MCF 10A (cell line): Measurements from ENCODE around the gene PTPRK. TPM values are rescaled to one million over a fixed set of nuclear protein-coding genes. Genes with fewer than 3 reads are reported as not detected.

Experiments used
- BruUV-seq: library from RNA; stranded (reverse); fragments of 400-500 nt; replicated peaks from 2 replicates; lab custom pipeline; 2021; lab: Mats Ljungman, UMichigan
- CTCF ChIA-PET: fragments of 300-600 bp; sonication (Branson Sonifier 250); formaldehyde crosslinking; extraction: SDS; loops from one replicate; lab custom pipeline; 2021; ENCODE audit warnings: antibody characterized with exemption, inconsistent platforms; lab: Yijun Ruan, JAX
- POLR2A ChIA-PET: fragments of 300-600, 350-650 bp; sonication (Branson Sonifier 250); formaldehyde crosslinking; extraction: SDS; loops from one replicate; lab custom pipeline; 2020; ENCODE audit warnings: antibody characterized with exemption, inconsistent platforms; lab: Yijun Ruan, JAX
- DNase-seq: peaks from one replicate; pipeline ENCODE4 v3.0.0-alpha.2; 2018; ENCODE audit not compliant: unreplicated experiment
- H3K27ac Mint-ChIP-seq: one replicate; pipeline ENCODE4 v1.8.0; 2022; ENCODE audit warnings: mild to moderate bottlenecking, low read depth, mixed read lengths; ENCODE audit not compliant: unreplicated experiment
- H3K27me3 Mint-ChIP-seq: one replicate; pipeline ENCODE4 v1.8.0; 2022; ENCODE audit warnings: mixed read lengths; ENCODE audit not compliant: insufficient read depth, unreplicated experiment
- H3K36me3 Mint-ChIP-seq: one replicate; pipeline ENCODE4 v1.8.0; 2022; ENCODE audit warnings: mild to moderate bottlenecking, moderate library complexity, mixed read lengths; ENCODE audit not compliant: insufficient read depth, unreplicated experiment
- H3K4me1 Mint-ChIP-seq: one replicate; pipeline ENCODE4 v1.8.0; 2022; ENCODE audit warnings: mixed read lengths; ENCODE audit not compliant: insufficient read depth, unreplicated experiment
- H3K4me3 Mint-ChIP-seq: one replicate; pipeline ENCODE4 v1.8.0; 2022; ENCODE audit warnings: mild to moderate bottlenecking, moderate library complexity, mixed read lengths; ENCODE audit not compliant: unreplicated experiment
- H3K9me3 Mint-ChIP-seq: one replicate; pipeline ENCODE4 v1.8.0; 2022; ENCODE audit warnings: mixed read lengths; ENCODE audit not compliant: unreplicated experiment
- intact Hi-C: fragments of 100-400 bp; cut with micrococcal nuclease; formaldehyde crosslinking; loops from 2 replicates; pipeline ENCODE4 v1.14.1; 2022
- total RNA-seq: library from RNA; stranded (reverse); gene quantifications from 2 replicates; pipeline ENCODE4 v1.2.3, GENCODE V29; 2022
- TF ChIP-seq, protein P1 (sequence below): fragments of 200-600 bp; IDR thresholded peaks from one replicate; pipeline ENCODE4 v1.8.0; 2022; ENCODE audit warnings: antibody characterized with exemption, mild to moderate bottlenecking; ENCODE audit not compliant: unreplicated experiment

Gene PTPRK
- total RNA-seq, 1 experiment from 2014 or later, result 50.2 TPM

DNA sequence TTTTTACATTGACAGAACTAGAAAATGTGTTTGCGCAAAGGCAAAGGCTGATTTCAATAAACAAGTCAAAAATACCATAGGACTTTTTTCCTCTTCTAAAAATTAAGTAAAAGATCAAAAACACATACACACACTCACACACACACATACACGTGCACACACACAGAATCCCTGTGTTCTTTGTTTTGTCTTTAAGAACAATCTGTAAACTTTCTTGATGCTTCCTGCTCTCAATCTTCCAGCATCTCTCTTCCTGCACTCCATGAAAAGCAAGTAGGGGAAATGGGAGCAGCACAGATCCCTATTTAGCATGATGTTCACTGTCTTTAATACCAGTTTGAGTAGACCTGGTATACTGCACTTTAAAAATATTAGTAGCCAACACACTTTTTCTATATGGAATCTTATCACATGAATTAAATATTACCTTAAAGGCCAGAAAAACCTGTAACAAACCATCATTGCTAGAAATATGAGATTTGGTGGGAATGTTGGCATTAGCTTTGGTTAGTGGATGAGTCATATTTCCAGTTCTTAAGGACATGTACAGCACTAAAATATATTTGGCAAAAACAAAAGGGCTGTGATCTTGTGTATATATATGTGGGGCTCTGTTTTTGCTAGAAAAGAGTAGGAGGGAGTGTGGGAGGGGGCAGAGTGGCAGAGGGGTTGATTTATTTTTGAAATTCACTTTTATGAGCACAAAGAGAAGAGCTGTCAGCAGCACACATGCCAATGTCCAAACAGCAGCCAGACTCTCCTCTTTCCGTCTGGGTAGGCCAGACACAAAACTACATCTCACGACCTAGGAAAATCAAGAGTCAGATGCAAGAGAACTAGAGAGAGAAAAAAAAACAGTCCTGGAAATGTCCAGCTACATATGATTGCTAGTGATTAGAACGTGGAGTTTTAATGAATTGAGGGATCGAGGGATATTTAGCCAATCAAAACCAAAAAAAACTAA is 4.6 kb downstream of the PTPRK start:
- ChIA-PET CTCF (interaction anchor here (0.6 to 1.8 kb wide), 19 partner anchors 10 to 1019 kb away, joined by 3 to 6 read pairs (median 3); no protein-coding TSS in a partner anchor), POLR2A (interaction anchor here (0.6 to 6.5 kb wide), 11 partner anchors 7 to 455 kb away, joined by 3 to 90 read pairs (median 3); no protein-coding TSS in a partner anchor)
- peaks cover 48% of the 10 kb centered on the region for H3K4me1 Mint-ChIP-seq
- no TSS peak for BruUV-seq
- H3K27ac Mint-ChIP-seq, result peak overlapping the region; percentile 81
- H3K36me3 Mint-ChIP-seq, result no peaks in the 10 kb centered on the region
- no peaks in the 10 kb centered on the region for H3K9me3 Mint-ChIP-seq
- intact Hi-C loops, result loop anchor here (5.0 to 10.0 kb wide), 2 partner anchors 164 to 381 kb away; no protein-coding TSS in a partner anchor
- TF ChIP-seq, protein P1, sequence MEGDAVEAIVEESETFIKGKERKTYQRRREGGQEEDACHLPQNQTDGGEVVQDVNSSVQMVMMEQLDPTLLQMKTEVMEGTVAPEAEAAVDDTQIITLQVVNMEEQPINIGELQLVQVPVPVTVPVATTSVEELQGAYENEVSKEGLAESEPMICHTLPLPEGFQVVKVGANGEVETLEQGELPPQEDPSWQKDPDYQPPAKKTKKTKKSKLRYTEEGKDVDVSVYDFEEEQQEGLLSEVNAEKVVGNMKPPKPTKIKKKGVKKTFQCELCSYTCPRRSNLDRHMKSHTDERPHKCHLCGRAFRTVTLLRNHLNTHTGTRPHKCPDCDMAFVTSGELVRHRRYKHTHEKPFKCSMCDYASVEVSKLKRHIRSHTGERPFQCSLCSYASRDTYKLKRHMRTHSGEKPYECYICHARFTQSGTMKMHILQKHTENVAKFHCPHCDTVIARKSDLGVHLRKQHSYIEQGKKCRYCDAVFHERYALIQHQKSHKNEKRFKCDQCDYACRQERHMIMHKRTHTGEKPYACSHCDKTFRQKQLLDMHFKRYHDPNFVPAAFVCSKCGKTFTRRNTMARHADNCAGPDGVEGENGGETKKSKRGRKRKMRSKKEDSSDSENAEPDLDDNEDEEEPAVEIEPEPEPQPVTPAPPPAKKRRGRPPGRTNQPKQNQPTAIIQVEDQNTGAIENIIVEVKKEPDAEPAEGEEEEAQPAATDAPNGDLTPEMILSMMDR, result no peak
- peak overlapping the region; percentile 97 for H3K4me3 Mint-ChIP-seq
- DNase-seq, result peak; percentile 51
- H3K27me3 Mint-ChIP-seq, result no peaks in the 10 kb centered on the region

DNA sequence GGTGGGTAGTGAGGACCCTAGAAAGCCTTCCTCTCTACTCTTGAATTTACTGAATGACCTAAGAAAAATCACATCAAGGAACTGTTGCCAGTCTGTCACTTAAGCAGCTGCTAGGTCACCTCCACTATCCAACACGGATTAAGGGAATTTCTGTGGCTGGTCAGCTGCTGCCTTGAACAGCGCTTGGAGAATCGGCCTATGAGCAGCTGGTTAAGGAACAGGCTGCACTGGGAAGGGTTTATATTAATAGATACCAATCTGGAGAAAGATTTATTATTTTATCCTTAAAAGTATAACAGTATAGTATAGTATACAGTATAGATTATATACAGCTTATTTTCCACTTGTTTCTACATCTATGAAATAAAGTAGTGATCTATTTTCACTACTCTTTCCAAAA is 6.5 kb downstream of the PTPRK start:
- Mint-ChIP-seq H3K27me3 (no peaks in the 10 kb centered on the region), H3K27ac (peak overlapping the region; percentile 81), H3K36me3 (no peaks in the 10 kb centered on the region), H3K4me3 (no peak overlapping the region), H3K4me1 (peaks cover 57% of the 10 kb centered on the region), H3K9me3 (no peaks in the 10 kb centered on the region)
- no TSS peak for BruUV-seq
- CTCF ChIA-PET, result interaction anchor here (0.6 to 3.2 kb wide), 11 partner anchors 8 to 698 kb away, joined by 3 to 14 read pairs (median 3); no protein-coding TSS in a partner anchor
- no peak for DNase-seq
- intact Hi-C loops, result loop anchor here (10.0 kb wide), 1 partner anchor 379 kb away; no protein-coding TSS in a partner anchor
- TF ChIP-seq, protein P1, result no peak
- POLR2A ChIA-PET, result interaction anchor here (0.6 to 3.4 kb wide), 6 partner anchors 11 to 792 kb away, joined by 3 to 12 read pairs (median 4); no protein-coding TSS in a partner anchor

DNA sequence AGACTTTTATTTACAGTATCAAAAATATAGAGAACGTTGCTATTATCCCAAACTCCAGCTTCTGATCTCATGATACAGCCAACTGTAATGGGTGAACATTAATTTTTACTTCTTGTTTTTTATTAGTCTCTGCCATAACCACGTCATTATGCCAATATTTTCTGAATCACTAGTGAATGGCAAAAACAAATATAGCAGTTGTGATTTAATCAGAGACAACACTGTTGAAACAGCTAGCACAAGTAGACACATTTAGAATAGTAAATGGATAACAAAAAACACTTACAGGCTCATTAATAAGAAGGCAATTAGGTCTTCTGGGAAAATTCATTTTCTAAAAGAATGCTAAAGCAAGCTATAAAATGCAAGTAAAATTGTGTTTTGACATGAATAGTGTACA is 8.1 kb downstream of the PTPRK start:
- intact Hi-C loops, result loop anchor here (10.0 kb wide), 1 partner anchor 377 kb away; no protein-coding TSS in a partner anchor
- ChIA-PET POLR2A (interaction anchor here (0.7 to 8.0 kb wide), 8 partner anchors 6 to 378 kb away, joined by 3 to 90 read pairs (median 5); partner anchors contain the start of gene PTPRK), CTCF (interaction anchor here (0.6 to 3.8 kb wide), 6 partner anchors 8 to 658 kb away, joined by 3 to 16 read pairs (median 4); partner anchors contain the start of gene PTPRK)
- Mint-ChIP-seq H3K27me3 (no peaks in the 10 kb centered on the region), H3K9me3 (no peaks in the 10 kb centered on the region), H3K4me3 (no peak overlapping the region), H3K4me1 (peaks cover 64% of the 10 kb centered on the region), H3K36me3 (no peaks in the 10 kb centered on the region), H3K27ac (peak overlapping the region; percentile 83)
- DNase-seq, result no peak
- no TSS peak for BruUV-seq
- TF ChIP-seq, protein P1, result no peak
